Activated CD4-positive, alpha-beta T cell treated with anti-CD3 and anti-CD28 coated beads, Interleukin-2, amount 50 U/mL, for 4 hours (primary cell): Measurements from ENCODE around the gene DAND5.
"Not testable (repeated sequence)": the region's sequence is repeated elsewhere in the genome, so short reads cannot be mapped to it uniquely, and the experiment has no call there.

ENCODE experiments used
- DNase-seq, 2 experiments: peaks; one replicate each; pipeline ENCODE4 v3.0.0-alpha.2; 2020

Gene DAND5

DNA sequence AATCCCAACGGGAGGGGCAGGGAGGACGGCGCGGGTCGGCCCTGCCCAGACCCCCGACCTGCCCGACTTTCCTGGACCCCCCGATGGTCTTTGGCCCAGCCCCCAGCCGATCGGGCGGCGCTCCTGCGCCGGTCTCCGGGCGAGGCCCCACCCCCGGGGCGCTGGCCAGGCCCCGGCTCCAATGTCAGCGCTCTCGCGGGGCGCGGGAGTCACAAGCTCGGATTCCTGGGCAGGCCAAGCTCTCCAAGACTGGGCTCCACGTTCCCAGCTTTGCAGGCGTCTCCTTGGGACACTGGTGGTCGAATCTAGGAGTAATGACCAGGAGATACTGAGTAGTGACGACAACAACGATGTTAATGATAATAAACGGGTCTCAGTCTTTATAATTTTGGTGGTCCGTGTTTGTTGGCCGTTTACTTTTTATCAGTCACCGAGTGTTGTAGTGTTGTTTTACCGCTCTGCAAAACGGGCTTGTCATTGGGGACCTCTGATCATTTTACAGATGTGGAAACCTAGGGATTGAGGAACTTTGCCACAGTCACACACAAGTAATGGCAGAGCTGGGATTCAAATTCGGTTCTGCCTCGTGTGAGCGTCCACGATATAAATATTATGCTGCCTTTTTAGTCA lies 23.2 kb upstream of the DAND5 start:
- DNase-seq: peak; percentile 29 to 33

DNA sequence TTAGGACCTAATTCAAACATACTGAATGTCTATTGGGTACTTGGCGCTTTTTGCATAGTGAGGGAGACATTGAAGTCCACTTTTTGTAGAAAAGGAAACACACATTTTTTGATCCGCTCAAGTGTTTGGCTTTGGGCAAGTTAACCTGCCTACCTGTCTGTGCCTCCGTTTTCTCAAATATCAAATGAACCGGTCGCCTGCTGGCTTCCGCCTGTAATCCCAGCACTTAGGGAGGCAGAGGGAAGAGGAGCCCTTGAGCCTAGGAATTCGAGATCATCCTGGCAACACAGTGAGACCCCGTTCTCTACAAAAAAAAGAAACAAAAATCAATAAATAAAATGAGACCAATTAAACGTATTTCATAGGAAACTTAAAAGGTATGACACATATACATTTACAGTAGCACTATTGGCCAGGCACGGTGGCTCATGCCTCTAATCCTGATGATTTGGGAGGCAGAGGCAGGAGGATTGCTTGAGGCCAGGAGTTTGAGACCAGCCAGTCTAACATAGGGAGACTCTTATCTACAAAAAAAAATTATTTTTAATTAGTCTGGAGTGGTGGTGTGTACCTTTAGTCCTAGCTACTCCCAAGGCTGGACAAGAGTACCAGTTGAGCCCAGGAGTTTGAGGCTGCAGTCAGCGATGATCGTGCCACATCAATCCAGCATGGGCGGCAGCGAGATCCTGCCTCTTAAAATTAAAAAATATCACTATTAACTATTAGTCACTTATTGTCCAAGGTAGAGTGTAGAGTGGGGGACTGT lies 22.5 kb upstream of the DAND5 start:
- DNase-seq: no peak

DNA sequence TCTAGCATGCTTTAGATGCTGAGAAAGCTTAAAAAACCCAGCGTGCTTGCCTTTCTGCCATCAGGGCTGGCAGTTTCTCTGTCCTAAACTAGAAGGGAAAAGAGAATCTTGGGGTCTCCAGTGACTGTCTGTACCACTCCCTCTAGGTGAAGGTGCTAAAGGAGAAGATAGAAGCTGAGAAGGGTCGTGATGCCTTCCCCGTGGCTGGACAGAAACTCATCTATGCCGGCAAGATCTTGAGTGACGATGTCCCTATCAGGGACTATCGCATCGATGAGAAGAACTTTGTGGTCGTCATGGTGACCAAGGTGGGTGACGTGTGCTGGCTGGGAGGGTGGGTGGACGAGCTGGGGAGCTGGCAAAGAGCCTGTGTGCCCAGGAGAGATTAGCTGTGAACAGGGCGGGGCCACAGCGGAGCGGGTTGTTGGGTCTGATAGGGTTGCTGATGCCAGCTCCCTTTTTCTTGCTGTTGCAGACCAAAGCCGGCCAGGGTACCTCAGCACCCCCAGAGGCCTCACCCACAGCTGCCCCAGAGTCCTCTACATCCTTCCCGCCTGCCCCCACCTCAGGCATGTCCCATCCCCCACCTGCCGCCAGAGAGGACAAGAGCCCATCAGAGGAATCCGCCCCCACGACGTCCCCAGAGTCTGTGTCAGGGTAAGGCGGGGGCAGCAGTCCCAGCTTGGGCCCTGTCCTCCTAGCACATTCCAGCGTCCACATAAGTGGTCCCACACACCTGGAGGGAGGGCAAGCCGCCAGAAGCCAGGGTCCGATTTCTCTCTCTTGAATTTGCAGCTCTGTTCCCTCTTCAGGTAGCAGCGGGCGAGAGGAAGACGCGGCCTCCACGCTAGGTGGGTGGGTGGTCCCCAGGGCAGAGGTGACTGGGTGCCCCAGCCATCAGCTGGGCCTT lies 21.4 kb upstream of the DAND5 start:
- DNase-seq: no peak

DNA sequence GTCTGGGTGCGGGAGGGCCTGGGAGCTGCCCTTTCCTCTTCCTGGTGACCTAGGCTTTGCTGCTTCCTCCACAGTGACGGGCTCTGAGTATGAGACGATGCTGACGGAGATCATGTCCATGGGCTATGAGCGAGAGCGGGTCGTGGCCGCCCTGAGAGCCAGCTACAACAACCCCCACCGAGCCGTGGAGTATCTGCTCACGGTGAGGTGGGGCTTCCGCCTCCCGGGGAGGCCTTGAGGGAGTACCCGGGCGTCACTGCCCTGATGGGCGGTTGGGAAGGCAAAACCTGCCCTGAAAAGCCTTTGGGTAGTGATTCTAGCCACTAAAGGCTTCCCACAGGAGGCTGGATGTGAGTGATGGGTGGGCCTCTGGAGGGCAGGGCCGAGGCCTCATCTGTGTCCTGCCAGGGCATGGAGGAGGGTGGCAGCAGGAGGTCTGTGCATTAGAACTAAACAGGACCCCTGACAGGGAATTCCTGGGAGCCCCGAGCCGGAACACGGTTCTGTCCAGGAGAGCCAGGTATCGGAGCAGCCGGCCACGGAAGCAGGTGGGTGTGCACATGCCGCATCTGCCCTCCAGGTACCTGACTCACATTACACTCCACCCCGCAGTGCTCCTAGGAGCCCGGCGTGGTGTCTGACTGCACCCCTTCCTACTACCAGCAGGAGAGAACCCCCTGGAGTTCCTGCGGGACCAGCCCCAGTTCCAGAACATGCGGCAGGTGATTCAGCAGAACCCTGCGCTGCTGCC lies 20.6 kb upstream of the DAND5 start:
- no peak for DNase-seq

DNA sequence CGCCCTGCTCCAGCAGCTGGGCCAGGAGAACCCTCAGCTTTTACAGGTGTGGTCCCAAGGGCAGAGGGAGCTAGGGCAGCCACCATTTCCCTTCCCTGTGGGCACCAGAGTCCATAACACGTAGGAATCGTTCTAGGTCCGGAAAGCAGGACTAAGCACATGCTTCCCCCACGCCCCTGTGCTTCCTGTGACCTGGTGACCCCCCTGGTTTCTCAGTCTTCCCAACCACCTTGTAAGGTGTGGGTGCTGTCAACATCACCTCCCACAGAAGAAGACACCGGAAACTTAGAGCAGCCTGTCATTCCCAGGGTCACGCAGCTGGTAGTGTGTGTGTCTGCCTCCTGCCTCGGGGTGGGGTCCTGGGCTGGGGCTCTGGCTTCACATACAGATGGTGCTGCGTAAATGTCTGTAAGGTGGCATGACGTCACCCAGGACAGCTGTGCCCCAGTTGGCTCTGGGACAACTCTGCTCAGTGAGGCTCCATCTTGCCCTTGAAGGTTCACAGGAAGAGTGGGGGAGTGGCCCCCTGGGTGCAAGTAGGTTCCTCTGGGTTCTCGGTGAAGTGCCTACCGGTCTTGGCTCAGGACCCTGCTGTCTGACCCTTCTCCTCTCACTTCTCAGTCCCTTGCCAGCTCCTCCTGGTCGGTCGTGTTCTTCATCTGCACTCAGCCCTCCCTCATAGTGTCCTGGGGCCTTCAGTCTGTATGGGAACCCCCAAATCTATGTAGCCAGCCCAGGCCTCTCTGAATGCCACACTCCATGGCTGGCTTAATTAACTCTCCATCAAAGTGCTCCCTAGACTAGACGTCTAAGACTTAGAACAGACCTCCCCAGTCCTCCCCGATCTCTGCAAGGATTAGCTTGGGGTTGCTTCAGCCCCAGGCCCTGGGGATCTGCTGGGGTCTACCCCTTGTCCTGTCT lies 19.8 kb upstream of the DAND5 start:
- DNase-seq: no peak

DNA sequence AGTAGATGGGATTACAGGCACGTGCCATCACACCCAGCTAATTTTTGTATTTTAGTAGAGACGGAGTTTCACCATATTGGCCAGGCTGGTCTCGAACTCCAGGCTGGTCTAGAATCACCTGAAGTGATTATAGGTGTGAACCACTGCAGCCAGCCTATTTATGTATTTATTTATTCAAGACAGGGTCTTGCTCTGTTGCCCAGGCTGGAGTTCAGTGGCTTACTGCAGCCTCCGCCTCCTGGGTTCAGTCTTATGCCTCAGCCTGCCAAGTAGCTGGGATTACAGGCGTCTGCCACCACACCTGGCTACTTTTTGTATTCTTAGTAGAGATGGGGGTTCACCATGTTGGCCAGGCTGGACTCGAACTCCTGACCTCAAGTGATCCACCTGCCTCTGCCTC lies 17.3 kb upstream of the DAND5 start:
- DNase-seq: not testable (repeated sequence)

DNA sequence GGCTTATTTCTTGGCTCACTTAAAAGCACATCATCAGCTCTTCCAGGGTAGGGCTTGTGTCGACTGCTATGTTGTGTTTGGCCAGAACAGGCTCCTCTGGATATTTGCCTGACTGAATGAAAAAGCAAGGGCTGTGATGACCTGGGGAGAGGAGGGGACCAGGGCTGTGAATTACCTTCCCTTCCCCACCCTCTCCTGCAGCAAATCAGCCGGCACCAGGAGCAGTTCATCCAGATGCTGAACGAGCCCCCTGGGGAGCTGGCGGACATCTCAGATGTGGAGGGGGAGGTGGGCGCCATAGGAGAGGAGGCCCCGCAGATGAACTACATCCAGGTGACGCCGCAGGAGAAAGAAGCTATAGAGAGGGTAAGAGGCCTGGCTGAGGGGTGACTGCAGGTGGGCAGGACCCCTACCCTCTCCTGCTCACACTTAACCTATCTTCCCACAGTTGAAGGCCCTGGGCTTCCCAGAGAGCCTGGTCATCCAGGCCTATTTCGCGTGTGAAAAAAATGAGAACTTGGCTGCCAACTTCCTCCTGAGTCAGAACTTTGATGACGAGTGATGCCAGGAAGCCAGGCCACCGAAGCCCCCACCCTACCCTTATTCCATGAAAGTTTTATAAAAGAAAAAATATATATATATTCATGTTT lies 16.8 kb upstream of the DAND5 start:
- DNase-seq: no peak

DNA sequence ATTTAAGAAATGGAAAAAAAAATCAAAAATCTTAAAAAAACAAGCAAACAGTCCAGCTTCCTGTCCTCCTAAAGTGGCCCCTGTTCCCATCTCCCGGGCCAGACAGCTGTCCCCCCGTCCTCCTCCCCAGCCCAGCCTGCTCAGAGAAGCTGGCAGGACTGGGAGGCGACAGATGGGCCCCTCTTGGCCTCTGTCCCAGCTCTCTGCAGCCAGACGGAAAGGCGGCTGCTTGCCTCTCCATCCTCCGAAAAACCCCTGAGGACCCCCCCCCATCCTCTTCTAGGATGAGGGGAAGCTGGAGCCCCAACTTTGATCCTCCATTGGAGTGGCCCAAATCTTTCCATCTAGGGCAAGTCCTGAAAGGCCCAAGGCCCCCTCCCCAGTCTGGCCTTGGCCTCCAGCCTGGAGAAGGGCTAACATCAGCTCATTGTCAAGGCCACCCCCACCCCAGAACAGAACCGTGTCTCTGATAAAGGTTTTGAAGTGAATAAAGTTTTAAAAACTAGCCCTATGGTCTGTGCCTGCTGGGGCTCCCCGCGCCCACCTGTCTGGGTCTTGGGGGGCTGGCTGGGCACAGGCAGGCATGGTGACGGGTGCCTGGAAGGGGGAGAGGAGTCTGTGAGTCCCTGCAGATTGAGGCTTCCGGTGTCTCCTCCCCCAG lies 16.1 kb upstream of the DAND5 start:
- DNase-seq: no peak

DNA sequence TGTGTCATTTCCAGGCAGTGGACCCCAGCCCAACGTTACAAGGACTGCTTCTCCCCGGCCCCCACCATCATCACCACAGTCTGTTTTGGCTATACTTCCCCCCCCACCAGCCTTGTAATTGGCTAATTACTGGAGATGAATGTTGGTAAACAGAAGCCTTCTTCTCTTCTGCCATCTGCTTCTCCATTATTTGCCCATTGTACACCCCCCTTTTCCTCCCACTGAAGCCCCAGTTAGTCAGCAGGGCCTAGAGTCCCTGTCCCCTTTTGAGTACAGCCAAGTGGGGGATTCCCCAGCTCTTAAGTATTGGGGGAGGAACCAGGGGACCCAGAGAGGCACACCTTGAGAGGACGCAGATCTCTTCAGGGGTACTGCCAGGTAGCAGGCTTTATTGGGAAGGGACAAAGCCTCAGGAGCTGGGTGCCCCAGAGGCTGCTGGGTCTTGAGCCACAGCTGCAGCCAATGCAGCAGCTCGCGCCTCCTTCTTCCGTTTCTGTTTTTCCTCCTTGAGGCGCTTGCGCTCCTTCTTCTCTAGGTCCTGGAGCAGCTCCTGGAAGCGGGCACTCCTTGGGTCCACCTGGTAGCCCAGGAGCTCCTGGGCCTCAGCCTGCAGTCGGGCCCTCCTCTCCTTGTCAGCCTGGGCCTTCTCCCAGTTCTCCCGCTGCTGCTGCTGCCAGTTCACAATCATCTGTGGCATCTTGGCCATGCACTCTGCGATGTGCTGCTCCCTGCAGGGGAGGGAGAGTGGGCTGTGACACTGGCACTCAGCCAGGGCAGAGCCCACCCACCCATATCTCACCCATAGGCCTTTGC lies 15.4 kb upstream of the DAND5 start:
- no peak for DNase-seq

DNA sequence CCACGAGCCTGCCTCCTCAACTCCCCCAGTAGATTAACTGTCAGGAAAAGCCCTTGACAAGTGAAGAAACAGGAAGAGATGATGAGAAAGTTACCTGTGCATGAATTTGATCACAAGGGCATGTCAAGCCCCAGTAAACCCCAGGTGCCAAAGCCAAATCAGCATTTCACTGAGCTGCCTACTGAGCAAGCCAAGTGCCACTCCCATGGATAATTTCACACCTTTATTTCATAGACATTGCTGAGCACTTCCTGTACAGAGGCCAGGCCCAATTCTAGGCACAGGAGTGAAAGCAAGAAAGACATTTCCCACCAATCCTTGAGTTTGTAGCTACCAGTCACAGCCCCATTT lies 14.8 kb upstream of the DAND5 start:
- no peak for DNase-seq

DNA sequence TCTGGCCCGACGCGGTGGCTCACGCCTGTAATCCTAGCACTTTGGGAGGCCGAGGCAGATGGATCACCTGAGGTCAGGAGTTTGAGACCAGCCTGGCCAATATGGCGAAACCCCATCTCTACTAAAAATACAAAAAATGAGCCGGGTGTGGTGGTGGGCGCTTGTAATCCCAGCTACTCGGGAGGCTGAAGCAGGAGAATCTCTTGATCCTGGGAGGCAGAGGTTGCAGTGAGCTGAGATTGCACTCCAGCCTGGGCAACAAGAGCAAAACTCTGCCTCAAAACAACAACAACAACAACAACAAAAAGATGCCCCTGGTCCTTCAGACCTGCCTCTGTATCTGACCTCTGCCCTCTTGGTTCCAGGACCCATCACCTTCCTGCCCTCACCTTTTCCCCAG lies 13.8 kb upstream of the DAND5 start:
- not testable (repeated sequence) for DNase-seq

DNA sequence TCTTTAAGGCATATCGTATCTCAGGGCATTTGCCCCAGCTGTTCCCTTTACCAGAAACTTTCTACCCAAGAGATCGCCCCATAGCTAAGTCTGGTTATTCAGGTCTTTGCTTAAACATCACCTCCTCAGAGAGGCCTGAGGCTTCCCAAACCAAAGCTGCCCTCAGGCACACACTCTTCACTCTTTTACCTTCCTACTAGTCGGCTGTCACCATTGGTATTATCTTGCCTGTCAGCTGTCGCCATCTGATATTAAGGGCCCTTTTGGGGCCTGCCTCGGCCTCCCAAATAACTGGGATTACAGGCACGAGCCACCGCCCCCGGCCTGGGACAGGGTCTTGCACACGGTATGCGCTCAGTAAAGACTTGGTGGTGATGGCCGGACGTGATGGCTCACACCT lies 13.4 kb upstream of the DAND5 start:
- DNase-seq: no peak

DNA sequence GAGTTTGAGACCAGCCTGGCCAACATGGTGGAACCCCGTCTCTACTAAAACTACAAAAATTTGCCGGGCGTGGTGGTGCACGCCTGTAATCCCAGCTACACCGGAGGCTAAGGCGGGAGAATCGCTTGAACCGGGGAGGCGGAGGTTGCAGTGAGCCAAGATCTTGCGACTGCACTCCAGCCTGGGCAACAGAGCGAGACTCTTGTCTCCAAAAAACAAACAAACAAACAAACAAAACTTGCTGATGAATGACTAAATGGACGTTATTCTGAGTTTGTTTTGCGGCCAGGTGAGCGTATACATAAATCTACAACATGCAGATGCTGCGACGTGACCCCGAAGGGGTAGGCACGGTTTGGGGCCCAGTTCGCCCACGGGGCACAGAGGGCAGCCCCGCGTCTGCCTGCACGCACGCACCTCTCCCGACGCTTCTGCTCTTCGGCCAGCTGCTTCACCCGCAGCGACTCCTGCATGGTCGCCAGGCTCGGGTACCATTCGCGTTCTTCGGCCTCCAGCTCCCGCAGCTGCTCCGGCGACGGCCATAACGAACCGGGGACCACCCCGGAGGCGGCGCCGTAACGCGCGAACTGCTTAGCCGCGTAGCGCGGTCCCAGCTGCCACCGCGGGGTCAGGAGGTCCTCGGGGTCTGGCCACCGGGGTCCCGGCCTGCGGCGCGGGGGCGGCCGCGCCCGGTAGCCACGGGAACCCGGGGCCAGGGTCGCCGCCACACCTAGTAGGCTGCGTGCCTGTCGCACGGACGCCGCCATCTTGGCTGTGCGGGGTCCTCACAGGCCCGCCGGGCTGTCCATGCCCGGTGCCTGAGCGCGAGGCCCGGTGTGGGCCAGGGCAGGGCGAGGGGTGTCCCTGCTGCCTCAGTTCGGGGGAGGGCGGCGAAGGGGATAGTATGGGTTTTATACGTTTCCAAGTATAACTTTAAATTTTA lies 12.7 kb upstream of the DAND5 start, which contains the start of gene GADD45GIP1:
Gene GADD45GIP1 (minus strand): TSS at position 778 of the 943 bp plus-strand sequence. CDS start 11 bp downstream, at position 767.
- DNase-seq: peak; percentile 79 to 80

DNA sequence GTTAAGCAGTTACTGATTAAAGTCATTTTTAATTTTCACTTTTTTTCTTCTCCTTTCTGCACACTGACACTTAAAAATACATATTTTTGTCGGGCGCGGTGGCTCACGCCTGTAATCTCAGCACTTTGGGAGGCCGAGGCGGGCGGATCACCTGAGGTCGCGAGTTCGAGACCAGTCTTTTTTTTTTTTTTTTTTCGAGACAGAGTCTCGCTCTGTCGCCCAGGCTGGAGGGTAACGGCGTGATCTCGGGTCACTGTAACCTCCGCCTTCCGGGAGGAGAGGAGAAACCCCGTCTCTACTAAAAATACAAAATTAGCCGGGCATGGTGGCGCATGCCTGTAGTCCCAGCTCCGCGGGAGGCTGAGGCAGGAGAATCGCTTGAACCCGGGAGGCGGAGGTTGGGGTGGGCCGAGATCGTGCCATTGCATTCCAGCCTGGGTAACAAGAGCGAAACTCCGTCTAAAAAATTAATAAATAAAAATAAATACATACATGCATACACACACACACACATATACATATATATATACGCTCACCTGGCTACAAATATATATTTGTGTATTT lies 11.9 kb upstream of the DAND5 start:
- DNase-seq: not testable (repeated sequence)

DNA sequence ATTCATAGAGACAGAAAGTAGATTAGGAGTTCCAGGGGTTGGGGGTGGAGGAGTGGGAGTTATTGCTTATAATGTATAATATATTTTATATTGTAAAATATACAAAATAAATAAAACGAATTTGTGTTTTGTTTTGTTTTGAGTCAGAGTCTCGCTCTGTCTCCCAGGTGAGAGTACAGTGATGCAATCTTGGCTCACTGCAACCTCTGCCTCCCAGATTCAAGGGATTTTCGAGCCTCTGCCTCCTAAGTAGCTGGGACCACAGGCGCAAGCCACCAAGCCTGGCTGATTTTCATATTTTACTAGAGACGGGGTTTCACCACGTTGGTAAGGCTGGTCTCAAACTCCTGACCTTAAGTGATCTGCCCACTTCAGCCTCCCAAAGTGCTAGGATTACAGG lies 9.9 kb upstream of the DAND5 start:
- no peak for DNase-seq

DNA sequence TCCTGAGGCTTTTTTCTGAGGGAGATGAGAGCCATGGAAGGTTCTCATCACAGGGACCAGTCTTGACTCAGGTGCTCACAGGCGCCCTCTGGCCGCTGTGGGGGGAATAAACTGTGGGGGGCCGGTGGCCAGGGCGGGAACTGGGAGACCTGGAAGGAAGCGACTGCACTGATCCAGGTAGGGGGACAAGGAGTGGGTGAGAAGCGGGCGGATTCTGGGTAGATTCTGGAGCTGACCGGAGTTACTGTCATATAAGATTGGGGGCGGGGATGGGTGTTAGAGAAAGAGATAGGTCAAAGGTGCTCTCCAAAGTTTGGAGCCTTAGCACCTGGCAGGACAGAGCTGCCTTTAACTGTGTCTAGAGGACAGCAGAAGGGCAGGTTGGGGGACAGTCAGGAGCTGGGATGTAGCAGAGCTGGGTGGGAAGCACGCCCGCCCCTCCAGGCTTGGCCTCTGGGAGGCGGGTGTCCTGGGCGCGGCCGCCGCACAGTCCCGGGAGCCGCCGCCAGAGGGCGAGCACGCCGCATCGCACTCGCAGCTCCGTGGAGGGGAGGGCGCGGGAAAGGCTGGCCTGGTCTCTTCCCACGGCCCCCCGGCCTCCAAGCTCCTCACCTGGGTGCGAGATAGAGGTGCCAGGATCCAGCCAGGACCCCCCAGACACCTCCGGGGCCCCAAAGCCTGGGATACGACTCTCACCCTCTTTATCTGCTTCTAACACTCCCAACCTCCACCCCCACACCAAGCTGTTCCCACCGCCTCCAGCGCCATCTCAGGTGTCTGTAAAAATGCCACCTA lies 4.2 kb upstream of the DAND5 start:
- peak; percentile 77 to 80 for DNase-seq

DNA sequence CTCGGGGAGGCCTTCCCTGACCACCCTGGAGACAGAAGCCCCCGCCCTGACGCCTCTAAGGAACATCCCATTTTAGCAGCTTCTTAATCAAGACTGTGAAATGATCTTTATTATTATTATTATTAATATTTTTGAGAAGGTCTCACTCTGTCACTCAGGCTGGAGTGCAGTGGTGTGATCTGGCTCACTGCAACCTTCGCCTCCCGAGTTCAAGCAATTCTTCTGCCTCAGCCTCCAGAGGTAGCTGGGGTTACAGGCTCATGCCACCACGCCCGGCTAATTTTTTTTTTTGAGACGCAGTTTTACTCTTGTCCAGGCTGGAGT lies 3.6 kb upstream of the DAND5 start:
- no peak for DNase-seq
